SK-N-SH treated with all-trans-retinoic acid at 6 μM for 48 hours (cell line): ENCODE measurements around the gene TPRG1L.

Source experiments
- CREB5 ChIP-seq: fragments of 250-450 bp; sonication (Bioruptor Pico); IDR thresholded peaks from 2 replicates; pipeline ENCODE4 v1.5.1; 2020; ENCODE audit warnings: low read depth, mild to moderate bottlenecking, moderate library complexity
- GLIS3 ChIP-seq: fragments of 250-450 bp; sonication (Bioruptor Pico); IDR thresholded peaks from 2 replicates; pipeline ENCODE4 v1.5.0; 2020; ENCODE audit warnings: mild to moderate bottlenecking, moderate library complexity
- PATZ1 ChIP-seq: fragments of 250-450 bp; sonication (Bioruptor Pico); IDR thresholded peaks from 2 replicates; pipeline ENCODE4 v1.8.0; 2020; ENCODE audit warnings: mild to moderate bottlenecking, moderate library complexity, borderline replicate concordance
- POU6F1 ChIP-seq: fragments of 250-450 bp; sonication (Bioruptor Pico); IDR thresholded peaks from 2 replicates; pipeline ENCODE4 v1.8.0; 2021; ENCODE audit warnings: low read depth, mild to moderate bottlenecking, moderate library complexity, borderline replicate concordance
- ZC3H10 ChIP-seq: fragments of 250-450 bp; sonication (Bioruptor Pico); IDR thresholded peaks from 2 replicates; pipeline ENCODE4 v1.5.1; 2021; ENCODE audit warnings: mild to moderate bottlenecking, moderate library complexity

GRCh38 chr1:3677484-3677883 is 52.7 kb downstream of the TPRG1L start:
- TF ChIP-seq CREB5 (CRISPR knock-in tag), result no peak
- no peak for TF ChIP-seq POU6F1 (CRISPR knock-in tag)
- TF ChIP-seq PATZ1 (CRISPR knock-in tag), result no peak
- no peak for TF ChIP-seq GLIS3 (CRISPR knock-in tag)
- TF ChIP-seq ZC3H10, result no peak
